Pancreas (tissue), 10 donors: ENCODE measurements around the gene ATL1. TPM values are rescaled to one million over a fixed set of nuclear protein-coding genes. Genes with fewer than 3 reads are reported as not detected.

Experiments
- ATAC-seq, 4 donors: fragments of 200-7000 bp; cut with Tn5 transposase; one replicate each; pipeline versions ENCODE4 v1.8.0 to v1.9.1; 2020; ENCODE audit warnings: mild to moderate bottlenecking in 4 of 4, moderate library complexity in 4 of 4
- DNase-seq, 6 donors: peaks; one replicate each; pipeline ENCODE4 v3.0.0-alpha.2; 2020
- FAIRE-seq: peaks from 2 replicates; lab custom pipeline; 2012; peaks lifted over from hg19 to GRCh38; lab: Jason Lieb, UNC
- H3K27ac ChIP-seq, 4 donors: fragments of 200-600 bp; sonication (generic); 1 replicate in 3 of 4; 2 replicates in 1 of 4; pipeline versions ENCODE4 v1.5.0 to v1.8.0; 2020
- H3K27me3 ChIP-seq, 4 donors: fragments of 200-600 bp; one replicate each; pipeline ENCODE4 v1.8.0; 2021
- H3K36me3 ChIP-seq, 3 donors: fragments of 200-600 bp; sonication (generic) in 1 of 3; one replicate each; pipeline versions ENCODE4 v1.5.0 to v1.8.0; 2020 to 2021
- H3K4me1 ChIP-seq, 3 donors: fragments of 200-600 bp; one replicate each; pipeline ENCODE4 v1.8.0; 2021
- H3K4me3 ChIP-seq, 4 donors: fragments of 200-600 bp; sonication (generic) in 2 of 4; one replicate each; pipeline versions ENCODE4 v1.5.0 to v1.8.0; 2020 to 2021
- H3K9me3 ChIP-seq, 4 donors: fragments of 200-600 bp; one replicate each; pipeline ENCODE4 v1.8.0; 2021
- WGBS, 2 donors: extraction: QIAGEN DNeasy Blood & Tissue Kit; methylation state at CpG; one replicate each; pipeline ENCODE4 v1.1.7; 2013; 5-methylcytosine and 5-hydroxymethylcytosine counted together
- intact Hi-C, 3 donors: fragments of 100-400 bp; cut with DNase I; formaldehyde crosslinking; loops; one replicate each; pipeline versions ENCODE4 v1.11.1 to v1.14.2; 2022
- polyA plus RNA-seq, 2 donors: library from polyadenylated mRNA; stranded (reverse); fragments of 200-250 nt; gene quantifications; one replicate each; pipeline ENCODE4 v1.2.3, GENCODE V29; 2013
- total RNA-seq, 6 donors: library from RNA; stranded (reverse); fragmentation: NEBNext Ultra II Directional in 4 of 6; extraction: Animal tissue kit (Norgen Biotek cat#: 25700) in 4 of 6; gene quantifications; one replicate each; pipeline versions ENCODE4 v1.2.1 to v1.2.4, GENCODE V29; 2021 to 2023
- TF ChIP-seq, protein P1 (sequence below), 4 donors: fragments of 200-600 bp; sonication (generic) in 3 of 4; IDR thresholded peaks; one replicate each; pipeline versions ENCODE4 v1.5.0 to v1.8.0; 2021; ENCODE audit warnings: antibody characterized with exemption in 4 of 4
- donor health status: healthy with polysubstance abuse.
- donor health status: DM: no; HTN: no; CAD: no; lungs with moderate emphysema.
- donor health status: DM: no; HTN: no; CAD: no.
- donor health status: control.
- donor health status: control.
- donor health status: Bipolar disorder and iron deficiency.
- donor health status: DM: yes; HTN: yes; CAD: no.
- donor health status: DM: no; HTN: no; CAD: no.
- donor health status: DM: no; HTN: no; CAD: no.
- donor health status: DM: yes; HTN: yes; CAD: no.

The ATL1 gene
- total and polyA plus RNA-seq, 8 donors: 1.3 to 6.1 (median 3.2) TPM

DNA sequence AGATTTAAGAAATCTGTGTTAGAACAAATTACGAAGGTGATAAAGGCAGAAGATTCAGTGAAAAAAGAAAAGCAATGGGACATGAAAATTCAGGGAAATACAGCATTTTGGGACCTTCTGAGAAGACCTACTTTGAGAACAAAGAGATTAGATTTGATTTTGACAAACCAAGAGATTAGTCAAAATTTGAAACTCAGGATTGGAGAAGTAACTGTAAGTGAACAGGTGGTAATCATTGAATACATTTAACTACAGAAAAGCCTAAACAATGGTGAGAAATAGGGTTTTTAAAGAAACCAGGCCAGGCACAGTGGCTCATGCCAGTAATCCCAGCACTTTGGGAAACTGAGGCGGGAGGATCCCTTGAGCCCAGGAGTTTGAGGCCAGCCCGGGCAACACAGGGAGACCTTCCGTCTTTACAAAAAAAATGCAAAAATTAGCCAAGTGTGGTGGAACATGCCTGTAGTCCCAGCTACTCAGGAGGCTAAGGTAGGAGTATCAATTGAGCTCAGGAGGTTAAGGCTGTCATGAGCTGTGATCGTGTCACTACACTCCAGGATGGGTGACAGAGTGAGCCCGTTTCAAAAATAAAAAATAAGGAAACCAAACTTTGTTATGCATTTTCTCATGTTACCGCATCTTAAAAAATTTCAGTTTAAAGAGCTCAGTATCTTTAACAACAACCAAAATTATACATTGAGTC is 117.0 kb downstream of the ATL1 start:
- no peaks in the 10 kb centered on the region for H3K27me3 ChIP-seq
- TF ChIP-seq, protein P1, sequence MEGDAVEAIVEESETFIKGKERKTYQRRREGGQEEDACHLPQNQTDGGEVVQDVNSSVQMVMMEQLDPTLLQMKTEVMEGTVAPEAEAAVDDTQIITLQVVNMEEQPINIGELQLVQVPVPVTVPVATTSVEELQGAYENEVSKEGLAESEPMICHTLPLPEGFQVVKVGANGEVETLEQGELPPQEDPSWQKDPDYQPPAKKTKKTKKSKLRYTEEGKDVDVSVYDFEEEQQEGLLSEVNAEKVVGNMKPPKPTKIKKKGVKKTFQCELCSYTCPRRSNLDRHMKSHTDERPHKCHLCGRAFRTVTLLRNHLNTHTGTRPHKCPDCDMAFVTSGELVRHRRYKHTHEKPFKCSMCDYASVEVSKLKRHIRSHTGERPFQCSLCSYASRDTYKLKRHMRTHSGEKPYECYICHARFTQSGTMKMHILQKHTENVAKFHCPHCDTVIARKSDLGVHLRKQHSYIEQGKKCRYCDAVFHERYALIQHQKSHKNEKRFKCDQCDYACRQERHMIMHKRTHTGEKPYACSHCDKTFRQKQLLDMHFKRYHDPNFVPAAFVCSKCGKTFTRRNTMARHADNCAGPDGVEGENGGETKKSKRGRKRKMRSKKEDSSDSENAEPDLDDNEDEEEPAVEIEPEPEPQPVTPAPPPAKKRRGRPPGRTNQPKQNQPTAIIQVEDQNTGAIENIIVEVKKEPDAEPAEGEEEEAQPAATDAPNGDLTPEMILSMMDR (IDR thresholded peaks at IDR 0.05): no peak
- no peaks in the 10 kb centered on the region for H3K9me3 ChIP-seq
- intact Hi-C loops: no loop called here
- WGBS, 2 donors: 89 to 90% methylated on average over 7 of the region's 7 CpGs
- ATAC-seq (peak in 2 of 4 donors; percentile 13 to 42), FAIRE-seq (no peak), DNase-seq (no peak)
- H3K36me3 ChIP-seq: no peaks in the 10 kb centered on the region
- no peak overlapping the region for H3K4me3 ChIP-seq
- peaks cover 0 to 8% (median 4%) of the 10 kb centered on the region in 3 donors for H3K4me1 ChIP-seq
- H3K27ac ChIP-seq: peak overlapping the region in 2 of 4 donors; percentile 43 to 55

DNA sequence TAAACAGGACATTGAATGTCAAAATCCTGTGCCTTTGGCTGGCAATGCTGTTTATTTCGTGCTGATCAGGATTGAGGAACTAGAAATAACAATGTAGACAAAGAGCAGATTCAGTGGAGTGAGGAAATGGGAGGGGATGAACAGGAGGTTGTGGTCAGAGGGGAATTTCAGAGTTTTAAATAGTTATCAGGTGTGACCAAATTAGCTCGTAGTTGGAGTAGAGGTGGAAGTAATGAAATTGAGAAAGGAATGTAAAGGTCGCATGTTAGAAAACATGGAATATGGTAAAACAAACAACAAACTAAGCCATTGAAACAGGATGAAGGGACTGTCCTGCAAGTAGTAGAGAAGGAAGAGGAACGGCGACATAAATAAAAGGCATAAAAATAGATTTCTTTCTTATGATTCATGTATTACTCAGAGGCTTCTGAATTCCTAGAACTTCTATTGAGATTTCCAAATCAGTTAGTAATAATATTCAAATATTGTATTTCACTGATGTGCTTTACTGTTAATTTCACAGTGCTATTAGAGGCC is 117.7 kb downstream of the ATL1 start:
- 53 to 58% methylated on average over 5 of the region's 5 CpGs for WGBS, 2 donors
- TF ChIP-seq, protein P1 (IDR thresholded peaks at IDR 0.05): no peak
- no peaks in the 10 kb centered on the region for H3K9me3 ChIP-seq
- peak in 3 of 4 donors; percentile 36 to 88 (median 80) for ATAC-seq
- DNase-seq: no peak
- no peak overlapping the region for H3K4me3 ChIP-seq
- peak overlapping the region in 2 of 4 donors; percentile 43 to 55 for H3K27ac ChIP-seq
- FAIRE-seq: no peak
- H3K36me3 ChIP-seq: no peaks in the 10 kb centered on the region
- intact Hi-C loops: no loop called here
- peaks cover 0 to 8% (median 4%) of the 10 kb centered on the region in 3 donors for H3K4me1 ChIP-seq
- no peaks in the 10 kb centered on the region for H3K27me3 ChIP-seq

DNA sequence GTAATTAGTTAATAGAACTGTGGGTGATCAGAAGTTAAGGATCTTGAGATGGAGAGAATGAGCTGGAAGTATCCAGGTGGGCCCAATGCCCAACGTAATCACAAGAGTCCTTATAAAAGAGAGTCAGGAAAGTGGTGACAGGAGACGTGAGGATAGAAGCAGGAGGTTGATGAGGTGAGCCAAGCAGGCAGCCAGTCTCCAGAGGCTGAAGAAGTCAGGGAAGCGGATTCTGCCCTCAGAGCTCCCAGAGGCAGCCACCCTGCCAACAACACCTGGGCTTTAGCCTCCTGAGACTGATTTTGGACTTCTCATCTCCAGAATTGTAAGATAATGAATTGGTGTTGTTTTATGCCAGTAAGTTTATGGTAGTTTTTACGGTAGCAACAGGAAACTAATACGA is 118.2 kb downstream of the ATL1 start:
- no peaks in the 10 kb centered on the region for H3K36me3 ChIP-seq
- no peak for DNase-seq
- peaks cover 0 to 8% (median 4%) of the 10 kb centered on the region in 3 donors for H3K4me1 ChIP-seq
- TF ChIP-seq, protein P1 (IDR thresholded peaks at IDR 0.05): no peak
- H3K27me3 ChIP-seq: no peaks in the 10 kb centered on the region
- no peak overlapping the region for H3K4me3 ChIP-seq
- FAIRE-seq: no peak
- intact Hi-C loops: no loop called here
- peak overlapping the region in 2 of 4 donors; percentile 43 to 55 for H3K27ac ChIP-seq
- ATAC-seq: peak in 1 of 4 donors; percentile 16
- 80 to 86% methylated on average over 5 of the region's 5 CpGs for WGBS, 2 donors
- no peaks in the 10 kb centered on the region for H3K9me3 ChIP-seq

DNA sequence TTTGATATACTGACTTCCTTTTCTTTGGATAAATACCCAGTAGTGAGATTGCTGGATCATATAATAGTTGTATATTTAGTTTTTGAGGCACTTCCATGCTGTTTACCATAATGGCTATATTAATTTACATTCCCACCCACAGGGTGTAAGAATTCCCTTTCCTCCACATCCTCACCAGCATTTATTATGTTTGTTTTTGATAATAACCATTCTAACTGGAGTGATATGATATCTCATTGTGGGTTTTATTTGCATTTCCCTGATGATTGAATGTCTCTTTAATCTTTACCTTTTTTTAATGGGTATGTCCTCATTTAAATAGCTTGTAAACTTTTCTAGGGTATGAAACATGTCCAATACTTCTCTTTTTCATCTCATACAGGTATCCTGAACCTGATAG is 119.7 kb downstream of the ATL1 start:
- Histone ChIP-seq H3K27ac (no peak overlapping the region), H3K9me3 (no peaks in the 10 kb centered on the region), H3K4me3 (no peak overlapping the region), H3K36me3 (no peaks in the 10 kb centered on the region), H3K4me1 (peaks cover 0 to 8% (median 4%) of the 10 kb centered on the region in 3 donors), H3K27me3 (no peaks in the 10 kb centered on the region)
- intact Hi-C loops: no loop called here
- FAIRE-seq (no peak), ATAC-seq (no peak), DNase-seq (no peak)
- TF ChIP-seq, protein P1 (IDR thresholded peaks at IDR 0.05): no peak

Other genes with a start within 250 kb of the ATL1 start
- 1 to 10 TPM; 3.1 to 5.1 (median 3.7) TPM for gene L2HGDH, start 247.9 kb upstream of the ATL1 start, total RNA-seq
- 1 to 10 TPM in 1 of 2 donors, under 1 TPM in 1; 0.99 to 1.9 TPM for gene L2HGDH, start 247.9 kb upstream of the ATL1 start, polyA plus RNA-seq
- gene DMAC2L, start 247.8 kb upstream of the ATL1 start, total RNA-seq: 10 to 100 TPM in 2 of 6 donors, 1 to 10 TPM in 4; 8.3 to 17.7 (median 9.9) TPM
- gene DMAC2L, start 247.8 kb upstream of the ATL1 start, polyA plus RNA-seq: 10 to 100 TPM in 1 of 2 donors, 1 to 10 TPM in 1; 8.7 to 10.0 TPM
- 1 to 10 TPM; 2.4 to 5.5 (median 4.4) TPM for gene CDKL1, start 163.3 kb upstream of the ATL1 start, total RNA-seq
- gene CDKL1, start 163.3 kb upstream of the ATL1 start, polyA plus RNA-seq: under 1 TPM; 0.56 to 0.80 TPM
- 10 to 100 TPM; 19.0 to 28.6 (median 23.5) TPM for gene MAP4K5, start 27.6 kb upstream of the ATL1 start, total RNA-seq
- 10 to 100 TPM; 12.6 to 15.5 TPM for gene MAP4K5, start 27.6 kb upstream of the ATL1 start, polyA plus RNA-seq
- 10 to 100 TPM; 32.6 to 49.2 (median 38.5) TPM for gene SAV1, start 108.2 kb downstream of the ATL1 start, total RNA-seq
- gene SAV1, start 108.2 kb downstream of the ATL1 start, polyA plus RNA-seq: 10 to 100 TPM; 14.8 to 19.5 TPM